WTC11 (cell line): ENCODE data around the gene PPDPF. TPM values are rescaled to one million over a fixed set of nuclear protein-coding genes. Genes with fewer than 3 reads are reported as not detected.

Source experiments
- ATAC-seq: fragments of 200-7000 bp; cut with Tn5 transposase; 2 replicates; pipeline ENCODE4 v1.10.0; 2021; ENCODE audit warnings: mild to moderate bottlenecking, moderate library complexity
- CTCF ChIA-PET: fragments of 300-600 bp; sonication (Branson Sonifier 250); formaldehyde crosslinking; loops from one replicate; lab custom pipeline; 2021; ENCODE audit warnings: antibody characterized with exemption; lab: Charles Lee
- POLR2A ChIA-PET: fragments of 350-600 bp; sonication (Branson Sonifier 250); formaldehyde crosslinking; loops from one replicate; lab custom pipeline; 2021; ENCODE audit warnings: antibody characterized with exemption; lab: Charles Lee
- DNase-seq: peaks from one replicate; pipeline ENCODE4 v3.0.0; 2021; ENCODE audit warnings: low spot score
- H3K27ac Mint-ChIP-seq: 2 replicates; pipeline ENCODE4 v1.8.0; 2021; ENCODE audit warnings: mixed read lengths
- H3K27me3 Mint-ChIP-seq: 2 replicates; pipeline ENCODE4 v1.8.0; 2021; ENCODE audit warnings: low read depth, mild to moderate bottlenecking, moderate library complexity, mixed read lengths
- H3K36me3 Mint-ChIP-seq: 2 replicates; pipeline ENCODE4 v1.8.0; 2021; ENCODE audit warnings: mixed read lengths
- H3K4me1 Mint-ChIP-seq: 2 replicates; pipeline ENCODE4 v1.8.0; 2022; ENCODE audit warnings: mixed read lengths
- H3K4me3 Mint-ChIP-seq: 2 replicates; pipeline ENCODE4 v1.8.0; 2021; ENCODE audit warnings: mild to moderate bottlenecking, moderate library complexity, mixed read lengths
- H3K9me3 Mint-ChIP-seq: 2 replicates; pipeline ENCODE4 v1.8.0; 2021; ENCODE audit warnings: mixed read lengths
- ARID4B ChIP-seq: sonication (generic); formaldehyde crosslinking; IDR thresholded peaks from 2 replicates; pipeline ENCODE4 v1.8.0; 2023; ENCODE audit warnings: missing genetic modification reagents, mild to moderate bottlenecking, borderline replicate concordance
- ESRRA ChIP-seq: sonication (generic); formaldehyde crosslinking; IDR thresholded peaks from 2 replicates; pipeline ENCODE4 v1.8.1; 2022; ENCODE audit warnings: mild to moderate bottlenecking, missing genetic modification reagents, borderline replicate concordance
- IRF2 ChIP-seq: sonication (generic); formaldehyde crosslinking; IDR thresholded peaks from 2 replicates; pipeline ENCODE4 v1.8.0; 2022; ENCODE audit warnings: low read depth, missing genetic modification reagents, borderline replicate concordance
- KAT7 ChIP-seq: sonication (generic); formaldehyde crosslinking; IDR thresholded peaks from 2 replicates; pipeline ENCODE4 v1.8.1; 2023; ENCODE audit warnings: missing genetic modification reagents, mild to moderate bottlenecking, borderline replicate concordance
- MLX ChIP-seq: sonication (generic); formaldehyde crosslinking; IDR thresholded peaks from 2 replicates; pipeline ENCODE4 v1.8.1; 2023; ENCODE audit warnings: mild to moderate bottlenecking, missing genetic modification reagents, moderate library complexity
- USF1 ChIP-seq: sonication (generic); formaldehyde crosslinking; IDR thresholded peaks from 2 replicates; pipeline ENCODE4 v1.8.0; 2022; ENCODE audit warnings: mild to moderate bottlenecking, missing genetic modification reagents
- ZNF232 ChIP-seq: sonication (generic); formaldehyde crosslinking; IDR thresholded peaks from 2 replicates; pipeline ENCODE4 v1.8.0; 2022; ENCODE audit warnings: mild to moderate bottlenecking, missing genetic modification reagents
- ZNF425 ChIP-seq: fragments of 250-450 bp; sonication (Bioruptor Pico); conservative IDR thresholded peaks from 2 replicates; pipeline ENCODE4 v1.9.0; 2021; ENCODE audit warnings: mild to moderate bottlenecking
- total RNA-seq: library from RNA; stranded (reverse); gene quantifications from 3 replicates; pipeline ENCODE4 v1.2.3, GENCODE V29; 2021
- TF ChIP-seq, protein P1 (sequence below): sonication (generic); formaldehyde crosslinking; conservative IDR thresholded peaks from 2 replicates; pipeline ENCODE4 v1.8.1; 2022; ENCODE audit warnings: mild to moderate bottlenecking, missing genetic modification reagents
- TF ChIP-seq, protein P2 (sequence below): fragments of 250-450 bp; sonication (Bioruptor Pico); IDR thresholded peaks from 2 replicates; pipeline ENCODE4 v1.9.0; 2021; ENCODE audit warnings: mild to moderate bottlenecking
- TF ChIP-seq, protein P3 (sequence below): sonication (generic); formaldehyde crosslinking; IDR thresholded peaks from 2 replicates; pipeline ENCODE4 v1.8.0; 2022; ENCODE audit warnings: missing genetic modification reagents
- TF ChIP-seq, protein P4 (sequence below): sonication (generic); formaldehyde crosslinking; IDR thresholded peaks from 2 replicates; pipeline ENCODE4 v1.8.1; 2022; ENCODE audit warnings: missing genetic modification reagents, borderline replicate concordance

PPDPF gene
- total RNA-seq, 1 experiment from 2014 or later: 170 TPM

- TF ChIP-seq USF1 (CRISPR knock-in tag): no peak
- TF ChIP-seq, protein P1, sequence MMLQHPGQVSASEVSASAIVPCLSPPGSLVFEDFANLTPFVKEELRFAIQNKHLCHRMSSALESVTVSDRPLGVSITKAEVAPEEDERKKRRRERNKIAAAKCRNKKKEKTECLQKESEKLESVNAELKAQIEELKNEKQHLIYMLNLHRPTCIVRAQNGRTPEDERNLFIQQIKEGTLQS: no peak
Observed at GRCh38 chr20:63564036-63564810, 43.7 kb downstream of the PPDPF start (continued).

- DNase-seq (no peak), ATAC-seq (no peak)
- POLR2A ChIA-PET: no interaction called here
- H3K4me1 Mint-ChIP-seq: no peaks in the 10 kb centered on the region
- no peaks in the 10 kb centered on the region for H3K27me3 Mint-ChIP-seq
- no peak for TF ChIP-seq MLX
- H3K36me3 Mint-ChIP-seq: peaks cover 3% of the 10 kb centered on the region
- H3K9me3 Mint-ChIP-seq: no peaks in the 10 kb centered on the region
- H3K4me3 Mint-ChIP-seq: no peak overlapping the region
- CTCF ChIA-PET: interaction anchor here (0.8 to 1.5 kb wide), 2 partner anchors 27 to 77 kb away, joined by 4 read pairs; no protein-coding TSS in a partner anchor
- no peak overlapping the region for H3K27ac Mint-ChIP-seq
Observed at GRCh38 chr20:63565021-63565698, 44.6 kb downstream of the PPDPF start.

DNA sequence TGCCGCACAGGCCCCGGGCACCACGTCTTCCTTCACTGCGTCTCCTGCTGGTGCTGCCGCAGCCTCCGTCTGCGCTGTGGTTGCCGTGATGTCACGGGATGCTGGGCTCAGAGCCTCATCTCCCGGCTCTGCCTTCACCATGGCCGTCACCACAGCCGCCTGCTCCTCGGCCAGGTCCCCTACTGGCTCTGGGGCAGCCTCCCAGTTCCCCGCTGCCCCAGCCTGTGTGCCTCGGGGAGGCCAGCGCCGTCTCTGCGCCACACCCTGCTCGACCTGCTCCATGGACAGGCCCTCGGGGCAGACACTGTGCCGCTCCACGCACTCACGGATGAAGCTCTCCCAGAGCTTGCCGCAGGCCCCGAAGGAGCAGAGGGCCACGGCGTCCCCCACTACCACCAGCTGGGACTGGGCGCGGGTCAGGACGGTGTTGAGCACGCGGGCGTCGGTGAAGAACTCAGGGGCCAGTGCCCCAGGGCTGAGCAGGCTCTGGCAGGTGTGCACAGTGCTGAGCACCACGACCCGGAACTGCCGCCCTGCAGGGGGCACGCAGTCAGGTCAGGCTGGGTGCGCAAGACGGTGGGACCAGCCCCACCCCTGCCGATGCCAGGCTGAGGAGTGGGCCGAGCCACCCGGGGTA lies 45.3 kb downstream of the PPDPF start:
- DNase-seq (no peak), ATAC-seq (no peak)
- H3K27me3 Mint-ChIP-seq: no peaks in the 10 kb centered on the region
- H3K36me3 Mint-ChIP-seq: no peaks in the 10 kb centered on the region
- H3K4me1 Mint-ChIP-seq: no peaks in the 10 kb centered on the region
- H3K27ac Mint-ChIP-seq: no peak overlapping the region
- H3K9me3 Mint-ChIP-seq: no peaks in the 10 kb centered on the region
- POLR2A ChIA-PET: no interaction called here
- CTCF ChIA-PET: interaction anchor here (0.8 to 1.5 kb wide), 3 partner anchors 27 to 76 kb away, joined by 4 to 5 read pairs (median 4); no protein-coding TSS in a partner anchor
- no peak overlapping the region for H3K4me3 Mint-ChIP-seq
- TF ChIP-seq ESRRA: no peak
- TF ChIP-seq ZNF232 (CRISPR knock-in tag): no peak
- no peak for TF ChIP-seq ZNF425
- TF ChIP-seq IRF2 (CRISPR knock-in tag): no peak
- no peak for TF ChIP-seq KAT7
- no peak for TF ChIP-seq ARID4B (CRISPR knock-in tag)
- TF ChIP-seq, protein P2, sequence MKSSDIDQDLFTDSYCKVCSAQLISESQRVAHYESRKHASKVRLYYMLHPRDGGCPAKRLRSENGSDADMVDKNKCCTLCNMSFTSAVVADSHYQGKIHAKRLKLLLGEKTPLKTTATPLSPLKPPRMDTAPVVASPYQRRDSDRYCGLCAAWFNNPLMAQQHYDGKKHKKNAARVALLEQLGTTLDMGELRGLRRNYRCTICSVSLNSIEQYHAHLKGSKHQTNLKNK (CRISPR knock-in tag): no peak
- TF ChIP-seq, protein P3, sequence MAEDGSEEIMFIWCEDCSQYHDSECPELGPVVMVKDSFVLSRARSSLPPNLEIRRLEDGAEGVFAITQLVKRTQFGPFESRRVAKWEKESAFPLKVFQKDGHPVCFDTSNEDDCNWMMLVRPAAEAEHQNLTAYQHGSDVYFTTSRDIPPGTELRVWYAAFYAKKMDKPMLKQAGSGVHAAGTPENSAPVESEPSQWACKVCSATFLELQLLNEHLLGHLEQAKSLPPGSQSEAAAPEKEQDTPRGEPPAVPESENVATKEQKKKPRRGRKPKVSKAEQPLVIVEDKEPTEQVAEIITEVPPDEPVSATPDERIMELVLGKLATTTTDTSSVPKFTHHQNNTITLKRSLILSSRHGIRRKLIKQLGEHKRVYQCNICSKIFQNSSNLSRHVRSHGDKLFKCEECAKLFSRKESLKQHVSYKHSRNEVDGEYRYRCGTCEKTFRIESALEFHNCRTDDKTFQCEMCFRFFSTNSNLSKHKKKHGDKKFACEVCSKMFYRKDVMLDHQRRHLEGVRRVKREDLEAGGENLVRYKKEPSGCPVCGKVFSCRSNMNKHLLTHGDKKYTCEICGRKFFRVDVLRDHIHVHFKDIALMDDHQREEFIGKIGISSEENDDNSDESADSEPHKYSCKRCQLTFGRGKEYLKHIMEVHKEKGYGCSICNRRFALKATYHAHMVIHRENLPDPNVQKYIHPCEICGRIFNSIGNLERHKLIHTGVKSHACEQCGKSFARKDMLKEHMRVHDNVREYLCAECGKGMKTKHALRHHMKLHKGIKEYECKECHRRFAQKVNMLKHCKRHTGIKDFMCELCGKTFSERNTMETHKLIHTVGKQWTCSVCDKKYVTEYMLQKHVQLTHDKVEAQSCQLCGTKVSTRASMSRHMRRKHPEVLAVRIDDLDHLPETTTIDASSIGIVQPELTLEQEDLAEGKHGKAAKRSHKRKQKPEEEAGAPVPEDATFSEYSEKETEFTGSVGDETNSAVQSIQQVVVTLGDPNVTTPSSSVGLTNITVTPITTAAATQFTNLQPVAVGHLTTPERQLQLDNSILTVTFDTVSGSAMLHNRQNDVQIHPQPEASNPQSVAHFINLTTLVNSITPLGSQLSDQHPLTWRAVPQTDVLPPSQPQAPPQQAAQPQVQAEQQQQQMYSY (CRISPR knock-in tag): no peak
- TF ChIP-seq, protein P4, sequence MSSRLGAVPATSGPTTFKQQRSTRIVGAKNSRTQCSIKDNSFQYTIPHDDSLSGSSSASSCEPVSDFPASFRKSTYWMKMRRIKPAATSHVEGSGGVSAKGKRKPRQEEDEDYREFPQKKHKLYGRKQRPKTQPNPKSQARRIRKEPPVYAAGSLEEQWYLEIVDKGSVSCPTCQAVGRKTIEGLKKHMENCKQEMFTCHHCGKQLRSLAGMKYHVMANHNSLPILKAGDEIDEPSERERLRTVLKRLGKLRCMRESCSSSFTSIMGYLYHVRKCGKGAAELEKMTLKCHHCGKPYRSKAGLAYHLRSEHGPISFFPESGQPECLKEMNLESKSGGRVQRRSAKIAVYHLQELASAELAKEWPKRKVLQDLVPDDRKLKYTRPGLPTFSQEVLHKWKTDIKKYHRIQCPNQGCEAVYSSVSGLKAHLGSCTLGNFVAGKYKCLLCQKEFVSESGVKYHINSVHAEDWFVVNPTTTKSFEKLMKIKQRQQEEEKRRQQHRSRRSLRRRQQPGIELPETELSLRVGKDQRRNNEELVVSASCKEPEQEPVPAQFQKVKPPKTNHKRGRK (CRISPR knock-in tag): no peak
